IPS-NIHi7 (cell line): Measurements from ENCODE around the gene TCP1.
A peak's percentile ranks its signal among the peaks of the same experiment; 100 is the strongest.
"Not testable (repeated sequence)": the region's sequence is repeated elsewhere in the genome, so short reads cannot be mapped to it uniquely, and the experiment has no call there.

ENCODE experiments used
- DNase-seq: peaks from one replicate; pipeline ENCODE4 v3.0.0; 2012; ENCODE audit warnings: mixed read lengths; ENCODE audit errors: extremely low spot score

Gene TCP1

GRCh38 chr6:159777240-159777904, 12.0 kb downstream of the TCP1 start:
- DNase-seq: no peak

- no peak for DNase-seq
Measured at GRCh38 chr6:159772196-159772595, 17.2 kb downstream of the TCP1 start.

GRCh38 chr6:159769470-159769869, 19.9 kb downstream of the TCP1 start:
- no peak for DNase-seq

- DNase-seq: no peak
Measured at GRCh38 chr6:159766906-159767305, 22.5 kb downstream of the TCP1 start.

- DNase-seq: peak; percentile 13
Measured at GRCh38 chr6:159762681-159763293, 26.6 kb downstream of the TCP1 start.

- DNase-seq: peak; percentile 98
Measured at GRCh38 chr6:159761873-159762680, 27.3 kb downstream of the TCP1 start, which contains the start of gene ACAT2. ACAT2 (plus strand) TSS chr6:159762045; CDS start chr6:159762088, 43 bp downstream.

GRCh38 chr6:159761129-159761872, 28.1 kb downstream of the TCP1 start:
- peak; percentile 12 for DNase-seq

- peak; percentile 48 for DNase-seq
Measured at GRCh38 chr6:159760602-159761057, 28.8 kb downstream of the TCP1 start.

- DNase-seq: no peak
Measured at GRCh38 chr6:159759645-159760044, 29.8 kb downstream of the TCP1 start.

- peak; percentile 35 for DNase-seq
Measured at GRCh38 chr6:159758031-159759001, 31.1 kb downstream of the TCP1 start.

GRCh38 chr6:159756508-159756907, 32.9 kb downstream of the TCP1 start:
- no peak for DNase-seq

GRCh38 chr6:159754959-159755914, 34.2 kb downstream of the TCP1 start:
- DNase-seq: no peak

GRCh38 chr6:159754401-159754800, 35.0 kb downstream of the TCP1 start:
- no peak for DNase-seq

- DNase-seq: no peak
Measured at GRCh38 chr6:159753081-159753872, 36.1 kb downstream of the TCP1 start.

- DNase-seq: no peak
Measured at GRCh38 chr6:159751448-159751847, 38.0 kb downstream of the TCP1 start.

GRCh38 chr6:159748127-159748526, 41.3 kb downstream of the TCP1 start:
- DNase-seq: not testable (repeated sequence)

- no peak for DNase-seq
Measured at GRCh38 chr6:159746759-159747158, 42.6 kb downstream of the TCP1 start.

GRCh38 chr6:159745081-159745480, 44.3 kb downstream of the TCP1 start:
- no peak for DNase-seq

GRCh38 chr6:159742165-159742564, 47.2 kb downstream of the TCP1 start:
- no peak for DNase-seq
